Kidney capillary endothelial cell (primary cell): ENCODE data around the gene FLII.
"Not testable (repeated sequence)": the region's sequence is repeated elsewhere in the genome, so short reads cannot be mapped to it uniquely, and the experiment has no call there.

Source experiments
- DNase-seq: peaks from one replicate; pipeline ENCODE4 v3.0.0-alpha.2; 2018; ENCODE audit warnings: low spot score

FLII gene

DNA sequence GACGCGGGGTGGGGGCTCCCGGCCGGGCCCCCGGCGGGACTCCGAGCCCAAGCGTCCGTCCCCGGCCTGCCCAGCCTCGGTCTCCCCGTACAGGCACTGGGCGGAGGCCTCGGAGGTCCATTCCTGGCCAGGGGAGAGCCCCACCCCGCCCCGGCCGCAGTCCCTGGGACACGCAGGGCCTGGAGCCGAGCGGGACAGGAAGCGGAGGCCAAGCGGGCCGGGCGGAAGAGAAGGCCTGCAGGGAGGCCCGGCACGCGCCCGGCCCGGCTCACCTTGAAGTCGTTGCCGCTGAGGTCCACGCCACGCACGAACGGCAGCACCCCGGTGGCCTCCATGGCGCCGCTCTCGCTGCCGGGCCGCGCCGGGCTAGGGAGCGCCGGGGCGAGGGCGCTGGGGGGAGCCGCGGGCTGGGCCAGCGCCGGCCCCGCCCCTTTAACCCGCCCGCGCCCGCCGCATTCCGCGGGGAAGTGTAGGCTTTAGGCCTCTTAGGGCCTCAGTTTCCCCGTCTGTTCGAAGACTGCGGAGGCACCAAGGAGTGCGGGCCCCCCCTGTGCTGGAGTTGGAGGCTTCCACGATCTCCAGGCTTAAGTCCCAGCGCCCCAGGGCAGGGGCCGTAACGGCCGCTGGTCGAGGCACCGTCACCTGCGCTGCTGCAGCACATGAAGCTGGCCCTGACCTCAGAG lies at the start of gene FLII:
FLII (minus strand) TSS at position 383 of the 683 bp plus-strand sequence; CDS start at position 335, 48 bp downstream.
- peak; percentile 26 for DNase-seq

DNA sequence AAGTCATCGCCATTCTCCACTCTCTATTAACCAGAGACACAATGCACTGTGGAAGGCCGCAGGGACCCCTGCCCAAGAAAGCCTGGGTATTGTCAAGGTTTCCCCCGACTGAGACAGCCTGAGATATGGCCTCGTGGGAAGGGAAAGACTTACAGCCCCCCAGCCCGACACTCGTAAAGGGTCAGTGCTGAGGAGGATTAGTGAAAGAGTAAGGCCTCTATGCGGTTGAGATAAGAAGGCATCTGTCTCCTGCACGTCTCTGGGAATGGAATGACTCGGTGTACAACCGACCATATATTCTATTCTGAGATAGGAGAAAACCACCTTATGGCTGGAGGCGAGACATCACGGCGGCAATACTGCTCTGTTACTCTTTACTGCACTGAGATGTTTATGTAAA lies 44.7 kb upstream of the FLII start:
- not testable (repeated sequence) for DNase-seq

DNA sequence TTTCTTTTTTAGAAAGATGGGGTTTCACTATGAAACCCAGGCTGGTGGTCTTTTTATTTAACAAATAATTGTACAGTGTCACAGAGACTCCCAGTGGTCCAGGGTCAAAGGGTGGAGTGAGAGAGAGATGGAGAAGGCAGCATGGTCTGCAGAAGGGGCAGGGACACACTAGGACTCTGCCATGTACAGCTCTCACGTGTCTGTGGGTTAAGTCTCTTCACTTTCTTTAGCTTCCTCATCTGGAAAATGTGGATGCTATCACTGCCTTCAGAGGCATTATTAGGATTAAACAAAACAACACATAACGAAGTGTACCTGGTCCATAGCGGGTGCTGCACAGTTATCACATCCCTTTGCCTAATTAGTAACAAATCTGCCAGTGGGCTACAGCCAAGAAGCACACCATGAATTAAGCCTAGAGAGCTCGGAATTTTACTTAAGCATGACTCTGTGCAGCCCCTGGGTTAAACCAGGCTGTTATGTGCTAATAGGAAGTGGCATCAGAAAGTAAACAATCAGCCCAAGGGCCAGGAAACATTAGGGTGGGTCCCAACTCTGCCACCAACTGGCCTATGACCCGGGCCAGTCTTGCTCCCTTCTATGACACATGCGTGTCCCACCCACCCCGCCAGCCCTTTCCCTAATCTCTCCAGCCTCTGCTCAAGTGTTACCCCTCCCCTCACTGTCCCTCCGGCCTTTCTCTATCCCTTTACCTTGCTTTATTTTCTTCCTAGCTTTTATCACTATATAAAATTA lies 42.4 kb upstream of the FLII start:
- no peak for DNase-seq

DNA sequence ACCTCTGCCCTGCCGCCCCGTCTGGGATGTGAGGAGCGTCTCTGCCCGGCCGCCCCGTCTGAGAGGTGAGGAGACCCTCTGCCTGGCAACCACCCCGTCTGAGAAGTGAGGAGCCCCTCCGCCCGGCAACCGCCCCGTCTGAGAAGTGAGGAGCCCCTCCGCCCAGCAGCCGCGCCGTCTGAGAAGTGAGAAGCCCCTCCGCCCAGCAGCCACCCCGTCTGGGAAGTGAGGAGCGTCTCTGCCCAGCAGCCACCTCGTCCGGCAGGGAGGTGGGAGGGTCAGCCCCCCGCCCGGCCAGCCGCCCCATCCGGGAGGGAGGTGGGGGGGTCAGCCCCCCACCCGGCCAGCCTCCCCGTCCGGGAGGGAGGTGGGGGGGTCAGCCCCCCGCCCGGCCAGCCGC lies 39.5 kb upstream of the FLII start:
- not testable (repeated sequence) for DNase-seq

DNA sequence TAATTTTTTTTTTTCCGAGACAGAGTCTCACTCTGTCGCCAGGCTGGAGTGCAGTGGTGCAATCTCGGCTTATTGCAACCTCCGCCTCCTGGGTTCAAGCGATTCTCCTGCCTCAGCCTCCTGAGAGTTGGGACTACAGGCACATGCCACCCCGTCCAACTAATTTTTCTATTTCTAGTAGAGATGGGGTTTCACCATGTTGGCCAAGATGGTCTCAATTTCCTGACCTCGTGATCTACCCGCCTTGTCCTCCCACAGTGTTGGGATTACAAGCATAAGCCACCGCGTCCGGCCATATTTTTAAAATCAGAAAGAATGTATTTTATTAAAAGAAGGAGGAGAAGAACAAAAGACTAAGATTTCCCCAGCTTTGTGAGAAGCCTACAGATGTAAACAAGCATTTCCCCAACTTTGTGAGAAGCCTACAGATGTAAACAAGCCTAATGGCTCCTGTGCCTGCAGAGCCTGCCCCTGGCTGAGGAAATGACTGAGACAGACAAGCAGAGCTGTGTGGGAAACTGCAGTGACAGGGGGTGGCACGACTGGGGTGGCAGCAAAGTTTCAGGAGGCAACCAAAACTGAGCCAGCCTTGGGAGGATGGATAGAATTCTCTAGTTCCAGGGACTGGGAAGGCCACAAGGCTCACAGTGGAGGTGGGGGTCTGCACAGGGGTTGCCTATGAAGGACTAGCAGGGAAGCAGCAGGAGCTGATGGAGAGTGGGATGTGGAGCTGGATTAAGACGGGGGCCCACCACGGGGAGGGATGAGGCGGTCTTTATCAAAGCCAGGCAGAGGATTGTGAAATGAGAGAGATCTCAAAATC lies 33.4 kb upstream of the FLII start:
- DNase-seq = no peak

DNA sequence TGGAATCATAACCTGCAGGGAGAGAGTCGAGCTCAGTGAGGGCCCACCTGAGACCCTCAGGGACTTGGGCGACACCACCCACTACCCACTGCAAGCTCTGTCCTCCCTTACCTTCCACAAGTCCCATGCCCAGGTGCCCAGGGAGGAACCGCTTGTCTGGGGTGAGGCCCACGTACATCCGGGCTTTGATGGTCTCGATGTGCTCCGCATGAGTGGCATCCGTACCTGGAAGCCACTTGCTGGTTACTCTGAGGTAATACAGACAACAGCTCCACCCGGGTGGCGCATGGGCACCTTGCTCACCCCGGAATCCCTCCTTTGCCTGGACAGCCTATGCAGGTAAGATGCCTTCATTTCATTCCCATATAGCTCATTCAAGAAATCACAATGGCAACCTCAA lies 26.8 kb upstream of the FLII start:
- DNase-seq = no peak

DNA sequence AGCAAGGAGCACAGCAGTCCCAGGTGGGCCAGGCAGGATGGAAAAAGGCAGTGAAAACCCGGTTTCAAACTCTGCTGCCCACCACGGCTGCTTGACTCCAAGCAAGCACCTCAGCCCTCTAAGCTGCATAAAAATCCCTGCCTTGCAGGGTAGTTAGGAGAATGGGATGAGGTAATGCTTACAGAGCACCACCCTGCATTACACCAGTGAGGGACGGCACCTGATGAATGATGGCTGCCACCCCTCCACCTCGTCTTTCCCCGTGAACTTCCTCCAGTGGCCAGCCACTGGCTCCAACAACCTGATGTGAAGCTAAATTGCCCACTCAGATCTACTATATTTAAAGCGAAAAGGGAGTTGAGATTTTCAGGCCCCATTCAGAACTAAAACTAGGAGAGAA lies 23.2 kb upstream of the FLII start:
- DNase-seq = no peak

DNA sequence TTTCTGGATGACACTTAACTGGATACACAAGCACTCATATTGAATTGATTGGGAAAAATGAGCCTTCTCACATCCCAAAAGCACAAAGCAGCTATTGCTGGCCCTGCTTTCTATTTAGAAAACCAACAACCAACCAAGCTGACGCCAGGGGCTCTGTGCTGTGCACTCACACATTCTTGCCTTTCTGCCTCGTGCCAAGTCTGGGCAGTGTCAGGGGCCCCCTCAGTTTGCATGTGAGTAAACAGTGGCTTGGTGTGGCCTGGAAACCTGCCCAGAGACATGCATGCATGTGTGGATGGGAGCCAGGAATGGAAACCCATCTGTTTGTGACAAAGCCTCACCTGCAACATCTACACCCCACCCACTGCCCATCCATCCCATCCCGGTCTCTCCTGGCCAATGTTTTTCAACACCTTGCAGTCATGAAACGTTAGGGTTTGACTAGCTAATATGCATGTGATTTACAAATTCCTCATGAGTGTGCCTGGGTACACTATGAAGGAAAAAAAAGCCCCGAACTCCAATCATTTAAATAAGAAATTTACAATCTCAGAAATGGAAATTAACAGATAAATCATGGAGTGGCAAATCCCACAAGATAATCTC lies 22.3 kb upstream of the FLII start:
- DNase-seq = no peak

DNA sequence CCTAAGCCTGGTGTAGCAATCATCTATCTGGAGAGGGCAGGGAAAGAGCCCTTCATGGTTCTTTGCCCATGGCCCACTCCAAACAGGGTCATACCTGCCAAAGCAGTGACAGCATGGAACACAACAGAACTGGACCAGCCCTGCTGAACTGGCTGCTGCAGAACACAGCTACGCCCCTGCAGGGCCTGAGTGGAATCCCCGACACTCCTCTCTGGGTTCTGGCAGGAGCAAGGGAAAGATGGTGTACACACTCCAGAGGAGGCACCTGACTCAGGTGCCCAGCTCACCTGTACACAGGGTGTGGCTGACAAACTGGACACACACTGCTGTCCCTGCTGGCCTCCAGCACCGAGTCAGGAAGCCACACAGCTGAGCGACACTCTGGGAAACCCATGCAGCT lies 21.7 kb upstream of the FLII start:
- DNase-seq = no peak

DNA sequence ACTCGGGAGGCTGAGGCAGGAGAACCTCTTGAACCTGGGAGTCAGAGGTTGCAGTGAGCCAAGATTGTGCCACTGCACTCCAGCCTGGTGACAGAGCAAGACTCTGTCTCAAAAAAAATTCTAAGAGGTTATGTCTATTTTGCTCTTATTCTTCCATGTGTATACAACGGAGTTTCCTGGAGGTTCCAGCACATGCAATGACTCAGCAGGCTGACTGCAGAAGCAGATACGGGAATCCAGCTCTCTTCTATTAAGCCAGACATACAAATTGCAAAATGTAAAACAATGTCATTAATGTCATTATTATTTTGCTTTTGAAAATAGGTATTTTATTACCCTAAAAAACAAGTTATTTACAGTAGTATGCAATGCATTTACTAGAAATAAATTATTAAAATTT lies 20.3 kb upstream of the FLII start:
- DNase-seq = no peak

DNA sequence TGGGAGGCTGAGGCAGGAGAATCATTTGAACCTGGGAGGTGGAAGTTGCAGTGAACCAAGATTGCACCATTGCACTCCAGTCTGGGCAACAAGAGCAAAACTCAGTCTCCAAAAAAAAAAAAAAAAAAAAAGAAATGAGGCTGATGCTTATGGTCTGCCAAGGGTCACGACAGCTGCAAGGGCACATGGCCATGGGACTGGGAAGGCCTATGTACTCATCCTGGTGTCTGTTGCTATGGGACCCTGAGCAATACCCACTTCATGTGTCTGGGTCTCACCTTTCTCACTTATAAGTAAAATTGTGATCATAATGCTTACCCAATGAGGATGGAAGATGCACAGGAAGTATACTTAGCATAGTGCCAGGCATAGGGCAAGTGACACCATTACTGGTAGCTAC lies 18.5 kb upstream of the FLII start:
- no peak for DNase-seq

DNA sequence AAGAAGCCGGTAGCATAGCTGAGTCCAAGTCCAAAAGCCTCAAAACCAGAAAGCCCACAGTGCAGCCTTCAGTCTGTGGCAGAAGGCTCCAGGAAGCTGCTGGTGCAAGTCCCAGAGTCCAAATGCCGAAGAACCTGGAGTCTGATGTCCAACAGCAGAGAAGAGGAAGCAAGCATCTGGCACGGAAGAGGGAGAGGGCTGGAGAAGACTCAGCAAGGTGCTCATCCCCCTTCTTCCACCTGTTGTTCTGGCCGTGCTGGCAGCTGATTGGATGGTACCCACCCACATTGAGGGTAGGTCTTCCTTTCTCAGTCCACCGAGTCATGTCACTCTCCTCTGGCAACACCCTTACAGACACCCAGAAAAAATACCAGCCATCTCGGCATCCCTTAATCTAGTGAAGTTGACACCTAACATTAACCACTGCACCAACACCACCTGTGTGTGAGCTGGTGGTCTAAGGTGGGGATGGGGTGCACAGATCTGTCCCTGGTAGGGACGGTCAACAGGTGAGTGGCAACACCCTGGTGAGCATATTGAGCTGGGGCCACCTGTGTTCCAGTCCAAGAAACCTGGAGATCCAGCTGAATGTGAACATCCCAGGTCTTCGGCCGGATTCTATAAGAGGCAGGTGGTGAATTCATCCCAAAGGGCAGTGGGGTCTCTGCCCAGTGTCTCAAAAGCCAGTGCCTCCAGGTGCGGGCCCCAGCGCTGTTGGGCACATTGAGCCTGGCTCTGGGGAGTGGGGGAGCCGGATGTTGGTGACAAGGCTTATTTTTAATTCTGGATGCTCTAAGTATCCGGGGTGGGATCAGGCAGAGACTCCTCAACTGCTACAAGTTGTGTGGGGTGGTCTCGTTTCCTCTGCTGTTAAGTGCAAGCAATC lies 11.8 kb upstream of the FLII start:
- DNase-seq = no peak

DNA sequence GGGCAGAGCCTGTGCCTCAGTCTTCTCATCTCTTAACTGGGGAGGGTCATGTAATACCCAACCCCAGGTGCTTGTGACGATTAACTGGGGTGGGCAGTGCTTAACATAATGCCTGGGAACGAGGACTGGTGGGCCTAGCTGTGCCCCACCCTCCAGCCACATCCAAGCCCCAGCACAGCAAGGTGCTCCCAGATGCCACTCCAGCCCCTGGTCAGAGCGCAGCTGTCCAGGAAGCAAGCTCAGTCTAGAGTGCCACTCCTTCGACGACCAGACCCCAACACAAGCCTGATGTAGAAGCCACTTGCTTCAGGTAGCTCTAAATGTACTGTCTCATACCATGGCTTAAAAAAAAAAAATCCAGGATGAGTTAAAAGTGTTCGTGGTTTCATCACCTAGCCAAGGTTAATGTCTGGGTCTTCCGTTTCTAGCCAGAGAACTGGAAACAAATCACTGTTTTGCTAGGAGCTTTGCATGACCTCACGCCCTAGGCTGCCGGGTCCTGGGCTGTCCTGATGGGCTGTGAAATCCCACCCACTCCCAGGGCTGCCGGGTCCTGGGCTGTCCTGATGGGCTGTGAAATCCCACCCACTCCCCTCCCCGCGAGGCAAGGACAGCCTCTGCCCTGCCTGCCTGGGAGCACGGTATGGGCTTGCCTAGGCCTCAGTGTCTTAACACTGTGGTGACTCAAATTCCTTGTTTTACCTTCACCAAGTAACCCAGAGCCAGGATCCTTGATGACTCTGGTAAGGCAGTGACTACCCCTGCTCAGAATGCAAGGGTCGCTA lies 9.6 kb upstream of the FLII start:
- no peak for DNase-seq

DNA sequence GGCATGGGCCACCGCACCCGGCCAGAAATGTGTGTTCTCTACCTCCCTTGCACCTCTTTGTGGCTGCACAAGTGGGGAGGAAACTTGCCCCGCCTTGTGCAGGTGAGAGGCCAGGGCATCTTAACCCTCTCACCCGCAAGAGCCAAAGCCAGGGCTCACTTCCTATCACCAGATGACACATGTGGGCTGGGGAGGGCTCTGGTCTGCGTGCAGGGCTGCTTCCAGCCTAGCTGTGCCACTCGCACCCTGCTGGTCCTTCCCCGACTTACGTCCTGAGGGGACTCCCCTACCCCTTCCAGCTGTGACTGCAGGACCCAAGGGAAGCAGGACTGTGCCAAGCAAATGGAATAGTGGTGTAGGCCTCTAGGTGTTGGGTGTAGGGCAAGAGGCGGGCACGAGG lies 8.8 kb upstream of the FLII start:
- no peak for DNase-seq

DNA sequence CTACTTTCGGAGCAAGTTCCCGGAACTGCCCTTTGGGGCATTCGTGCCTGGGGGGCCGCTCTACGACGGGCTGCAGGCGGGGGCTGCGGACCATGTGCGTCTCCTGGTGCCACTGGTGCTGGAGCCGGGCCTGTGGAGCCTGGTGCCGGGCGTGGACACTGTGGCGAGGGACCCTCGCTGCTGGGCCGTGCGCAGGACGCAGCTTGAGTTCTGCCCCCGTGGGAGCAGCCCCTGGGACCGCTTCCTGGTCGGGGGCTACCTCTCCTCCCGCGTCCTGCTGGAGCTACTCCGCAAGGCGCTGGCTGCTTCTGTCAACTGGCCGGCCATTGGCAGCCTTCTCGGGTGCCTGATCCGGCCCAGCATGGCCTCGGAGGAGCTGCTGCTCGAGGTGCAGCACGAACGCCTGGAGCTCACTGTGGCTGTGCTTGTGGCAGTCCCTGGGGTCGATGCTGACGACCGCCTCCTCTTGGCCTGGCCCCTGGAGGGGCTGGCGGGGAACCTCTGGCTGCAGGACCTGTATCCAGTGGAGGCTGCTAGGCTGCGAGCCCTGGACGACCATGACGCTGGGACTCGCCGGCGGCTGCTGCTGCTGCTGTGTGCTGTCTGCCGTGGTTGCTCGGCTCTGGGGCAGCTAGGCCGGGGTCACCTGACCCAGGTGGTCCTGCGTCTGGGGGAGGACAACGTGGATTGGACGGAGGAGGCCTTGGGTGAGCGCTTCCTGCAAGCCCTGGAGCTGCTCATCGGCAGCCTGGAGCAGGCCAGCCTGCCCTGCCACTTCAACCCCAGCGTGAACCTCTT lies 5.5 kb upstream of the FLII start:
- no peak for DNase-seq

DNA sequence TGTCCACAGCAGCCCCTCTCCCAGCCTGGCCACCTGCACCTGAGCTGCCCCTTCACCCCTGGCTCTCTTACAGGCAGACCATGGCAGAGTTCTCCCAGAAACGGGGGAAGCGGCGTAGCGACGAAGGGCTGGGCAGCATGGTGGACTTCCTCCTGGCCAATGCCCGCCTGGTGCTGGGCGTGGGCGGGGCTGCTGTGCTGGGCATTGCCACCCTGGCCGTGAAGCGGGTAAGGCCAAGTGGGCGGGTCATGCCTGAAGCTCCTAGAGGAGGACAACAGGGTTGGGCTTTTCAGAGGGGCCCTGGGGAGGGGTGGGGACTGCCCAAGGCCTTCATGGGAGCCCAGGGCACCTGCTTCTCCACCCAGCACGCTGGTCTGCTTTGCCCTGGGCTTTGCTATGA lies 4.1 kb upstream of the FLII start:
- DNase-seq = no peak

DNA sequence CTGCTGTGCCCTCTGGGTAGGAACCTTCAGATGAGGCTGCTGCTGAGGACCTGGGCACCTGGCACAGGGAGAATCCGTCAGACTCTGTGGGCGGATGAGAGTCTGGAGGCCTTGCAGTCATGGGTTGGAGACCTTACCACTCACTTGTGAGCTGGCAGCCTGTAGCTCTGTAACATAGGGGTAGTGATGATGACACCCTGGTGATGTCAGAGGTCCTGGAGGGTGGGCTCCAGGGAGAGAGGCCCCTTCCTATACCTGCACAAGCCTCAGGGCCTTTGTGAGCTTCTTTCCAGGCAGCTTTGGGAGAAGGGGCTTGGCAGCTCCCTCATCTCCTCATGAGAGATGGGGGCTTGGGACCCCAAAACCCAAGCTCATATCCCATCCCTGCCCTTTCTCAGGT lies 3.6 kb upstream of the FLII start:
- DNase-seq = no peak

DNA sequence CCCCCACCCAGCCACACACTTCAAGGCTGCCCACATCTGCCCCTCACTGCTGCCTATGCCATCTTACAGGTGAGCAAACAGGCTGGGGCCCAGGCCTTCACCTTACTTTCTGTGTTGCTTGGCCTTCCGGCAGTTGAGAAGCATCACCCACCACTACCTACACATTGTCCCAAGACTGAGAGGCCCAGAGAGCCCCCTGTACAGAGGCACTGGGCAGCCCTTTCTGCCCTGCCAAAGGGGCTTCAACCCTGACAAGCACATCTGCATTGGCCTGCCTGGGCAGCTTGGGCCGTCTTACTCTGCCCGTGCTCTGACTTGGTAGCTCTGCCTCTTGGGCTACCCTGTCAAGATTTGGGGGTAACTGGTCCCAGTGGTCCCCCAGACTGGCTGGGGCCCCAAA lies 3.1 kb upstream of the FLII start:
- no peak for DNase-seq

DNA sequence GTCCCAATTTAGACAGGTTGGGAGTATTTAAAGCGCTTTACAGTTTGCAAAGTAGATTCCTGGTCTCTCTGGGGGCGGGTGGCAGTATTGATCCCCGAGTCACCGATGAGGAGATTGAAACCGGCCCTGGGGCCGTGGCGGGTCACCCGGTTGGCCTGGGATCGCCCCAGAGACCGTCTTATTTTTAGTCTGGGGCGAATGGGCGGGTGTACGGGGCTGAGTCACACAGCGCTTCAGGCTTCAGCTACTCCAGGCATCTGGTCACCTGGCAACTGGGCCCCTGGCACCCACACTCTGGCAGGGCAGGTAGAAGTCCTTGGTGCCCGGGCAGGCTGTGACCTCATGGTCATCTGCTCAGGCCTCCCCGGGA lies 2.6 kb upstream of the FLII start:
- DNase-seq = no peak
